Peyer's patch (tissue), 4 donors: Measurements from ENCODE around the gene GABRE.

Source experiments
- POLR2A ChIP-seq, 2 donors: fragments of 450-650 bp; IDR thresholded peaks; one replicate each; pipeline ENCODE4 v1.5.1; 2017; ENCODE audit warnings: antibody characterized with exemption in 2 of 2, mild to moderate bottlenecking in 2 of 2, moderate library complexity in 2 of 2
- TF ChIP-seq, protein P1 (sequence below), 6 experiments: fragments of 450-650 bp in 4 of 6; fragments of 200-600 bp in 2 of 6; sonication (generic) in 1 of 6; IDR thresholded peaks; one replicate each; pipeline ENCODE4 v1.5.1; 2017 to 2019; ENCODE audit warnings: antibody characterized with exemption in 6 of 6, mild to moderate bottlenecking in 3 of 6, moderate library complexity in 1 of 6

DNA sequence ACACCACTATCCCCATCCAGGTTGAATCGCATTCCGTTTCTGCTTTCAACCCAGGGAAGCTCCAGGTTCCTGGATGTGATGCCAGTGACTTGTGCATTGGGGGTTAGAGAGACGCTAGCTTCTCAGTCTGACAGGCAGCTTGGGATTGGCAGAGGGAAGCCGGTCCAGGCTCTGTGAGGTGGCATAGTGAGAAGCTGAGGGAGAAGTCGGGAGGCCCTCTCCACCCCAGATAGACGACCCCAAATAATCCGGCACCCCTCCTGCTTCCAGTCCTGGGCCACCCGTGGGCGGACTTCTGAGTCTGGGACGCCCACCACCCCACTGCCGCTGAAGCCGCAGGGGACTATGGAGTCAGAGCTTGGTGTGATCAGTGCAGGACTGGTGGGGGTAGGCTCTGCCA lies 54.4 kb downstream of the GABRE start:
- TF ChIP-seq POLR2A (IDR thresholded peaks at IDR 0.05): no peak
- TF ChIP-seq, protein P1, sequence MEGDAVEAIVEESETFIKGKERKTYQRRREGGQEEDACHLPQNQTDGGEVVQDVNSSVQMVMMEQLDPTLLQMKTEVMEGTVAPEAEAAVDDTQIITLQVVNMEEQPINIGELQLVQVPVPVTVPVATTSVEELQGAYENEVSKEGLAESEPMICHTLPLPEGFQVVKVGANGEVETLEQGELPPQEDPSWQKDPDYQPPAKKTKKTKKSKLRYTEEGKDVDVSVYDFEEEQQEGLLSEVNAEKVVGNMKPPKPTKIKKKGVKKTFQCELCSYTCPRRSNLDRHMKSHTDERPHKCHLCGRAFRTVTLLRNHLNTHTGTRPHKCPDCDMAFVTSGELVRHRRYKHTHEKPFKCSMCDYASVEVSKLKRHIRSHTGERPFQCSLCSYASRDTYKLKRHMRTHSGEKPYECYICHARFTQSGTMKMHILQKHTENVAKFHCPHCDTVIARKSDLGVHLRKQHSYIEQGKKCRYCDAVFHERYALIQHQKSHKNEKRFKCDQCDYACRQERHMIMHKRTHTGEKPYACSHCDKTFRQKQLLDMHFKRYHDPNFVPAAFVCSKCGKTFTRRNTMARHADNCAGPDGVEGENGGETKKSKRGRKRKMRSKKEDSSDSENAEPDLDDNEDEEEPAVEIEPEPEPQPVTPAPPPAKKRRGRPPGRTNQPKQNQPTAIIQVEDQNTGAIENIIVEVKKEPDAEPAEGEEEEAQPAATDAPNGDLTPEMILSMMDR (IDR thresholded peaks at IDR 0.05): no peak
